NK-92 (cell line): ENCODE data around the gene CCHCR1.
"Not testable (repeated sequence)": the region's sequence is repeated elsewhere in the genome, so short reads cannot be mapped to it uniquely, and the experiment has no call there.

Experiments
- DNase-seq: peaks from one replicate; lab custom pipeline; 2025; ENCODE audit not compliant: unreplicated experiment; lab: John Stamatoyannopoulos, UW

The CCHCR1 gene

DNA sequence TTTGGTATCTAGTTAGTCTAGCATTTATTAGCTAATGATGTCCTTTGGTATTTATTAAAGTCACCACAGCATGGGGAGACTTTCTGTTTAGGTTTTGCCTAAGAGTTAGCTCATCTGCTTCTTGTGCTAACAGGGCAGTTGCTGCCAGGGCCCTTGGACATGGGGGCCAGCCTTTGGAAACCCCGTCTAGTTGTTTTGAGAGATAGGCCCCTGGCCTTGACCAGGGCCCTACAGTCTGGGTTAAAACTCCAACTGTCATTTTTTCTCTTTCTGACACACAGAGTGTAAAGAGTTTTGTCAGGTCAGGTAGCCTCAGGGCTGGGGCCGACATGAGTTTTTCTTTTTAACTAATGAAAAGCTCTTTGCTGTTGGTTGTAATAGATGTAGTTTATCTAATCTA is 25.7 kb upstream of the CCHCR1 start:
- not testable (repeated sequence) for DNase-seq

DNA sequence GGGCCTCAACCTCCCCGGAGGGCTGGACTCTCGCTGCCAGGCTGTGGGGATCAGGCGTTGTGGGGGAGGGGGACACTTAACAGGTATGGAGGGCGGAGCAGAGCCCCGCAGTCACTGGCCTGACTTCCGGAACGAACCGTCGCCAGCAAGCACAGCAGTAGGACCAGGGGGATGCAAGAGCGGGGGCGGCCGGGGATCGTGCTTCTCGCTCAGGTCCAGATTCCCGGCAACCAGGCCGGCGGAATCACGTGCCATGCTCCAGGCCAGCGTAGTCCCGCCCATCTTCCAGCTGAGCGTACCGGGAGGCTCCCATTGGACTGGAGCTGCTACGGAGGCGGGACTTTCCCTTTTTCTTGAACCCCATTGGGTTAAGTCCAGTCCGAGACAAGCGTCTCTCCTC is 22.9 kb upstream of the CCHCR1 start:
- no peak for DNase-seq

DNA sequence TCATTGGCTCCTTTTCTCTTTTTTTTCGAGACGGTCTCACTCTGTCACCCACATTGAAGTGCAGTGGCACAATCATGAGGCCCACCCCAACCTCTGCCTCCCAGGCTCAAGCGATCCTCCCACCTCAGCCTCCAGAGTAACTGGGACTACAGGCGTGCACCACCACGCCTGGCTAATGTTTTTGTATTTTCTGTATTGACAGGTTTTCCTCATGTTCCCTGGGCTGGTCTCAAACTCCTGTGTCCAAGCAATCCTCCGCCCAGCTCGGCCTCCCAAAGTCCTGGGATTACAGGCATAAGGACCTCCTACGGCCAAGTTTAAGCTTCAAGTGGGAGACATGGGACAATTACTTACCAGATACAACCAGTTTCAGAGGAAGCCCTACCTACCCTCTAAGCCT is 22.3 kb upstream of the CCHCR1 start:
- DNase-seq: no peak

DNA sequence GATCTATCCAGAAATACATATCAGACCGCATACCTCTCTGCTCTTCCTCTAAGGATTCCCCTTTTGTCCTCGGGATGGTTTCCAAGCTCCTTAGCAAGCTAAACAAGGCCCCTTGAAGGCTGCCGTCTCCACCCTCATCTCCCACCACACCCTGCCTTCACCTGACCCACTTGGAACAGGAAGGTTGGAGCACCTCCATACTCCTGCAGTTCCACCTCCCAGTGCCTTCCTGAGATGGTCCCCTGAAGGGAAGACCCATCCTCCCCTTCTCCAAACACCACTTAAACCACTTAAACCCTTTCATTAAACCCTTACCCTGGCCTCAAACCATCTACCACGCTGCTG is 21.4 kb upstream of the CCHCR1 start:
- no peak for DNase-seq

GRCh38 chr6:31178143-31179041 is 20.8 kb upstream of the CCHCR1 start:
- no peak for DNase-seq

DNA sequence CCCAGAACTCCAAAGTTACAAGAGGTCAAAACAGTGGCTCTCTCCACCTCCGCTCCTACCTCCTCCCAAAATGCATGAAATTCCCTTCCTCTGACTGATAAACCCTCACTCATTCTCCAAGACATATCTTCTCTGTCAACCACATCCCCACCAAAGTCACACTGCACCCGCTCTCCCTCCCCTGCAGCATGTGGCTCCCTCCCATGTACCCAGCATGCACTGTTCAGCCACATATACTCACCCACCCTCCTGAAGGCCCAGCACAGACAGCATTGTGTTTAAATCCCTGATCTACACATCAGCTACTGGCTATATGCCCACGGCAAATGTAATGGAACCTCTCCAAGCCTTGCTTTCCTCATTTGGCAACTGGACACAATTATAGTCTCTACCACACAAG is 18.4 kb upstream of the CCHCR1 start:
- no peak for DNase-seq

DNA sequence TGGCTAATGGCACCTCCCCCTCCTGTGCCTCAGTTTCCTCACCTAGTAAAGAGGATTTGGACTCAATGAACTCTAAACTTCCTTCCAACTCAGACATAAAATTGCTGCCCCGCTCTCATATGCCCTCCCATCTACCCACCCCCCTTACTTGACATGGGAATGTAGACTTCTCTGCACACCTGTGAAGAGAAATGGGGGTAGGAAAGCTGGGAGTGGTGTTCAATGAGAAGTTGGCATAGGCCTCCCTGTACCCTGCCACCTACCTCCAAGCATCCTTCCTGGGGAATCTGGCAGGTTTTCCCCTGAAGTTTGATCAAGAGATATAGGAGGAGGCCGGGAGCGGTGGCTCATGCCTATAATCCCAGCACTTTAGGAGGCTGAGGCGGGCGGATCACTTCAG is 16.8 kb upstream of the CCHCR1 start:
- DNase-seq: no peak

DNA sequence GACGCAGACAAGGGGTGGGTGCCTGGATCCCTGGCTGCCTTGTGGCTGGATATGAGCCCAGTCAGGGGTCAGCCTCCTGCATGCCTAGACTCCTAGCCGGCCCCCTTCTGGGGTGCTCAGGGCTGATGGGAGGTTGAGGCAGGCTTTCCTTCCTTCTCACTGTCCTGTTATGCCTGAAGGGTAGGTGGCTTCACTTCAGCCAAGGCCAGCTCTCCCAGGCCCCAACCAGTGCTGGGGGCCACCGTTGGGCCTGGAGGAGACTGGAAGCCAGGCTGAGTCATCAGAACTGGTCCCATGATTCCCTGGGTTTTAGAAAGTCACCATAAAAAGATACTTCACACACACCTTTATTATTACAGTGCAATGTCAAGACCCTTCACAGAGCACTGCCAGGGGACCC is 15.8 kb upstream of the CCHCR1 start:
- no peak for DNase-seq

GRCh38 chr6:31172973-31173384 is 15.4 kb upstream of the CCHCR1 start:
- no peak for DNase-seq

GRCh38 chr6:31171931-31172905 is 14.6 kb upstream of the CCHCR1 start:
- no peak for DNase-seq

DNA sequence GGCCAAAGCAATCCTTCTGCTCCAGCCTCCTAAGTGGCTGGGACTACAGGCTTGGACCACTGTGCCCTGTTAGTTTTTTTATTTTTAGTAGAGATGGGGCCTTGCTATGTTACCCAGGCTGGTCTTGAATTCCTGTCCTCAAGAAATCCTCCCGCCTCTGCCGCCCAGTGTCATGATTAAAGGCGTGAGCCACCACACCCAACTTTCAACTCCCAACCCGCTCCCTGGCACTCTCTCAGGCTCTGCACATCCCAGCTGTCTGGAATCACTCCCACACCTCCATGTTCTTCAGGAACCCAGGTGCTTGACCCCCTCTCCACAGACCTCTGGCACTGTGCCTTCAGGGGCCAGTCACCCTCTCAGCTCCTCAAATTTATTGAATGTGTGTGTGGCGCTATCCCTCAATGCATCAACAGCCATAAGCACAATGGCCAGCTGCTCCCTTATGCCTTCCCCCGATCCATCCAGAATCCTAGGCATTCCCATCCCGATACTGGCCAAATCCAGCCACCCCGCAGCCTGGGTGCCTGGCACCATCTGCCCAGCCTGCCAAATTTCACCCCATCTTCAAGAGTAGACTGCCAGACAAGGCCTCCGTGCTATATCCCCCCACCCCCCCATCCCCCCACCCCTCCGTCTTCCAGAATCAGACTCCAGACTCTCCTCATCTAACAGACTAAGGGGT is 13.5 kb upstream of the CCHCR1 start:
- DNase-seq: no peak

DNA sequence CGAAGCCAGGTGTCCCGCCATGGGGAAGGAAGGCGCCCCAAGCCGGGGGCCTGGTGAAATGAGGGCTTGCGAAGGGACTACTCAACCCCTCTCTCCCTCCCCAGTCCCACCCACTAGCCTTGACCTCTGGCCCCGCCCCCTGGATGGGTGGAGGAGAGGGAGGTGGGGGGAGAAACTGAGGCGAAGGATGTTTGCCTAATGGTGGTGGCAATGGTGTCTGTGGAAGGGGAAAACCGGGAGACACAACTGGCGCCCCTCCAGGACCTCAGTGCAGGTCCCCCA is 12.9 kb upstream of the CCHCR1 start, which contains the start of gene POU5F1:
POU5F1 (minus strand) TSS at position 83 of the 282 bp plus-strand sequence; CDS start at position 21, 62 bp downstream.
- DNase-seq: no peak

- DNase-seq: not testable (repeated sequence)
These were observed 12.4 kb upstream of the CCHCR1 start for GRCh38 chr6:31169858-31170599.

- DNase-seq: no peak
These were observed 11.7 kb upstream of the CCHCR1 start for GRCh38 chr6:31169123-31169857.

- no peak for DNase-seq
These were observed 11.0 kb upstream of the CCHCR1 start for GRCh38 chr6:31168606-31169005.

DNA sequence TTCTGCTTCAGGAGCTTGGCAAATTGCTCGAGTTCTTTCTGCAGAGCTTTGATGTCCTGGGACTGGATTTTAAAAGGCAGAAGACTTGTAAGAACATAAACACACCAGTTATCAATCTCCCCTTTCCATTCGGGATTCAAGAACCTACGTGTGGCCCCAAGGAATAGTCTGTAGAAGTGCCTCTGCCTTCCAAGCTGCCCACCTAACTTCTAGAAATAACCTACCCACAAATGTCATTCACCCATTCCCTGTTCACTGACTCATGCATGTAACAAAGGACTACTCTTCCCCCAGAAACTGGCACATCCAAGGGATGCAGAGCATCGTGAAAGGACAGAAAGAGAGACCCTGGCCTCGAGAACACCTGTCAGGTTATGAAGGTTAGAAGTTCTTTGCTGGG is 8.4 kb upstream of the CCHCR1 start:
- DNase-seq: no peak

- DNase-seq: not testable (repeated sequence)
These were observed 7.6 kb upstream of the CCHCR1 start for GRCh38 chr6:31165064-31165832.

- not testable (repeated sequence) for DNase-seq
These were observed 7.0 kb upstream of the CCHCR1 start for GRCh38 chr6:31164475-31165063.

- DNase-seq: no peak
These were observed 6.3 kb upstream of the CCHCR1 start for GRCh38 chr6:31163922-31164321.
